Measurements from ENCODE around the gene ST13. TPM values are rescaled to one million over a fixed set of nuclear protein-coding genes. Genes with fewer than 3 reads are reported as not detected.

ST13 gene
- total RNA-seq, 1 experiment from 2014 or later: 385 TPM

DNA sequence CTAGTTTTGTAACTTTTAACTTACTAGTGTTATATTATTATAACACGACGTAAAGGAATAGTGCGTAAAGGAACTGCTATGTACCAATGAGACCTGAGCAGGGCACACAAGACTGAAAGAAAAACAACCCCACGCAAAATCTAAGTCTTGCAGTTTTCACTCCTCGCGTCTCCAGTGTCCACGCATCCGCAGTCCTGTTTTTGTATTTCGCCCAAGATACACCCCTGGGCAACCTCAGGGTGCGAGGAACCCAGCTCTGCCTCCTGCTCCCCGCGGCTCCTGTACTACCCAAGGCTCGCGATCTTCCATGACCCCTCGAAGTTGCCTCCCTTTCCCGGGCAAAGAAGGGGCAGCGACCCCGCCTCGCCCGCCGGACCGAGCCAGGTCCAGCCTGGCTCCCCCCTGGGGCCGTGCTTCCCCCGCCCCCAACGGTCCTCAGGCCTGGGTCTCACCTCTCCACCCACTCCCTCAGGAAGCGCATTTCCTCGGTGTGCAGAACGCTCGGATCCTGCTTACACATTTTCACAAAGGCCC, 393 bp downstream of the ST13 start:
- peak in 1 of 2 experiments; percentile 37 for DNase-seq
- Mint-ChIP-seq H3K36me3 (ENCODE audit: insufficient read depth, unreplicated experiment) (peaks cover 38% of the 10 kb centered on the region), H3K9me3 (ENCODE audit: unreplicated experiment) (no peaks in the 10 kb centered on the region), H3K4me1 (ENCODE audit: low read depth, unreplicated experiment) (peaks cover 6% of the 10 kb centered on the region), H3K27ac (ENCODE audit: unreplicated experiment) (peak overlapping the region; percentile 100), H3K4me3 (ENCODE audit: unreplicated experiment) (peak overlapping the region; percentile 98), H3K27me3 (ENCODE audit: insufficient read depth, unreplicated experiment) (no peaks in the 10 kb centered on the region)
- Histone ChIP-seq H3K4me1 (peaks cover 37% of the 10 kb centered on the region), H3K9me3 (no peaks in the 10 kb centered on the region), H3K27me3 (replicated peaks; ENCODE audit: control insufficient read depth, insufficient read depth, low read length) (no peaks in the 10 kb centered on the region), H3K4me3 (ENCODE audit: low read depth, low read length) (peak overlapping the region; percentile 56), H3K36me3 (ENCODE audit: control insufficient read depth, insufficient read depth, low read length) (no peaks in the 10 kb centered on the region; the same call in 1 of the 2 replicates)
- TF ChIP-seq, protein P1, sequence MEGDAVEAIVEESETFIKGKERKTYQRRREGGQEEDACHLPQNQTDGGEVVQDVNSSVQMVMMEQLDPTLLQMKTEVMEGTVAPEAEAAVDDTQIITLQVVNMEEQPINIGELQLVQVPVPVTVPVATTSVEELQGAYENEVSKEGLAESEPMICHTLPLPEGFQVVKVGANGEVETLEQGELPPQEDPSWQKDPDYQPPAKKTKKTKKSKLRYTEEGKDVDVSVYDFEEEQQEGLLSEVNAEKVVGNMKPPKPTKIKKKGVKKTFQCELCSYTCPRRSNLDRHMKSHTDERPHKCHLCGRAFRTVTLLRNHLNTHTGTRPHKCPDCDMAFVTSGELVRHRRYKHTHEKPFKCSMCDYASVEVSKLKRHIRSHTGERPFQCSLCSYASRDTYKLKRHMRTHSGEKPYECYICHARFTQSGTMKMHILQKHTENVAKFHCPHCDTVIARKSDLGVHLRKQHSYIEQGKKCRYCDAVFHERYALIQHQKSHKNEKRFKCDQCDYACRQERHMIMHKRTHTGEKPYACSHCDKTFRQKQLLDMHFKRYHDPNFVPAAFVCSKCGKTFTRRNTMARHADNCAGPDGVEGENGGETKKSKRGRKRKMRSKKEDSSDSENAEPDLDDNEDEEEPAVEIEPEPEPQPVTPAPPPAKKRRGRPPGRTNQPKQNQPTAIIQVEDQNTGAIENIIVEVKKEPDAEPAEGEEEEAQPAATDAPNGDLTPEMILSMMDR (IDR thresholded peaks at IDR 0.05; ENCODE audit: insufficient read depth in 1 of 2, low read depth in 1 of 2, low read length in 1 of 2, severe bottlenecking in 1 of 2, unreplicated experiment in 1 of 2): no peak
- no TSS peak for BruUV-seq (replicated peaks)
- POLR2A ChIA-PET: interaction anchor here (0.5 to 2.2 kb wide), 16 partner anchors 10 to 1091 kb away, joined by 3 to 19 read pairs (median 7); partner anchors contain the start of genes CENPM and RBX1
- CTCF ChIA-PET: interaction anchor here (0.6 to 2.6 kb wide), 4 partner anchors 43 to 173 kb away, joined by 3 to 16 read pairs (median 4); no protein-coding TSS in a partner anchor
- intact Hi-C loops (cut with micrococcal nuclease; ENCODE audit: unreplicated experiment): loop anchor here (5.0 kb wide), 1 partner anchor 41 kb away; no protein-coding TSS in a partner anchor

DNA sequence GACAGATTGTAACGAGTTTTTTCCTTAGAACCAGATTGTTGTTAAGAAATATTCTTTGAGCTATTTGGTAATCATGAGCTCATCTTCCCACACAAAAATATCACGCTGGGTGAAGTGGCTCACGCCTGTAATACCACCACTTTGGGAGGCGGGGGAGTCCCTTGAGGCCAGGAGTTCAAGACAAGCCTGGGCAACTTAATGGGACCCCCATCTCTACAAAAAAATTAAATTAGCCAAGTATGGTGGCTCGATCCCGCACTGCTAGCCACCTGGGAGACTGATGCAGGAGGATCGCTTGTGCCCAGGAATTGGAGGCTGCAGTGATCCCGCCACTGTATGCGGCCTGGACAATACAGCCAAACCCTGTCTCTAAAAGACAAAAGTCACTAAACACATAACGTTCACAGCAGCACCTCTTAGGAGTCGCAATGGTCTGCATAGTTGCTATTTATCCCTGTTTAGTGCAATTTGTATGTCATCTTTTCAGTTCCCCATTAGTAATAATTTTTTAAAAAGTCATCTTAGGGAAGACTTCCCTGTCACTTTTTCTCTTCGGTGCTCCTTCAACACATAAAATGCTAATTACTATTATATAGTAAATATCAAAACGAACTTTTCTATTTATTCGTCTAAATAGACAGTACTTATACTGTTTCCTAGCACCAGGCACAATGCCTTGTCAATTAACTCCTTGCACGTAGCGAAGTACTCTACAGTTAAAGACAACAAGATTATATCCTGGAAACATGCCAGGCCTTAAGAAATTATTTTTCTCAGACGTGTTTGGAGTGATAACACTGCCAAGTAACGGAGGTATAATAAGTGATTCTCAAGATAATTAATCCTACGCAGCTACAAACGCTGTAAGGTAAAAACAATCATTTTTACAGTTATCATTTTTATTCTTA, 1.1 kb downstream of the ST13 start:
- CTCF ChIA-PET: interaction anchor here (2.6 kb wide), 1 partner anchor 44 kb away, joined by 16 read pairs; no protein-coding TSS in a partner anchor
- TF ChIP-seq, protein P1 (IDR thresholded peaks at IDR 0.05; ENCODE audit: insufficient read depth in 1 of 2, low read depth in 1 of 2, low read length in 1 of 2, severe bottlenecking in 1 of 2, unreplicated experiment in 1 of 2): no peak
- H3K4me1 ChIP-seq: peaks cover 37% of the 10 kb centered on the region
- intact Hi-C loops (cut with micrococcal nuclease; ENCODE audit: unreplicated experiment): loop anchor here (5.0 kb wide), 1 partner anchor 42 kb away; no protein-coding TSS in a partner anchor
- POLR2A ChIA-PET: interaction anchor here (0.9 kb wide), 1 partner anchor 22 kb away, joined by 9 read pairs; no protein-coding TSS in a partner anchor
- H3K27ac Mint-ChIP-seq (ENCODE audit: unreplicated experiment): peak overlapping the region; percentile 100
- H3K9me3 ChIP-seq: no peaks in the 10 kb centered on the region
- peaks cover 42% of the 10 kb centered on the region for H3K36me3 Mint-ChIP-seq (ENCODE audit: insufficient read depth, unreplicated experiment)
- H3K4me3 ChIP-seq (ENCODE audit: low read depth, low read length): peak overlapping the region; percentile 56
- peaks cover 6% of the 10 kb centered on the region for H3K4me1 Mint-ChIP-seq (ENCODE audit: low read depth, unreplicated experiment)
- H3K9me3 Mint-ChIP-seq (ENCODE audit: unreplicated experiment): no peaks in the 10 kb centered on the region
- peak overlapping the region; percentile 98 for H3K4me3 Mint-ChIP-seq (ENCODE audit: unreplicated experiment)
- BruUV-seq (replicated peaks): TSS peak; percentile 33
- H3K27me3 Mint-ChIP-seq (ENCODE audit: insufficient read depth, unreplicated experiment): no peaks in the 10 kb centered on the region
- DNase-seq: no peak
- no peaks in the 10 kb centered on the region for H3K27me3 ChIP-seq (replicated peaks; ENCODE audit: control insufficient read depth, insufficient read depth, low read length)
- no peaks in the 10 kb centered on the region; the same call in 1 of the 2 replicates for H3K36me3 ChIP-seq (ENCODE audit: control insufficient read depth, insufficient read depth, low read length)

DNA sequence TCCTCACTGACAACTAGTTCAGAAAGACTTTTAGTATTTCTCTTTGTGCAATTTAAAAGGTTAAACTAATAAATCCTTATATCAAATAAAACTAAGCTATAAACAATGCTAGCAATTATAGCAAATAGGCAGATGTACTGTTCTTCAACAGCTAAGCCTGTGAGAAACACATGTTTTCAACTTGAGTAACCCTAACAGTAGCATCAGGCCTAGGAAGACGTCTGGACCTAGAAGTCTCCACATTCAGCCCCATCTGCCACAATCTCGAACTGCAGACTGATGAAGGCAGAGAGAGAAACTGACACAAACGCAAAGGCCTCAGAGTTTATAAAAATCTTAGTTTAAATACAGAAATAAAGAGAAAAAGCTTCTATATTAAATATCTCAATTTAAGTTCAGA, 2.5 kb downstream of the ST13 start:
- Histone ChIP-seq H3K9me3 (no peaks in the 10 kb centered on the region), H3K36me3 (ENCODE audit: control insufficient read depth, insufficient read depth, low read length) (no peaks in the 10 kb centered on the region; the same call in 1 of the 2 replicates), H3K4me1 (peaks cover 37% of the 10 kb centered on the region), H3K27me3 (replicated peaks; ENCODE audit: control insufficient read depth, insufficient read depth, low read length) (no peaks in the 10 kb centered on the region), H3K4me3 (ENCODE audit: low read depth, low read length) (no peak overlapping the region)
- no peaks in the 10 kb centered on the region for H3K27me3 Mint-ChIP-seq (ENCODE audit: insufficient read depth, unreplicated experiment)
- no peak for DNase-seq
- ChIA-PET CTCF (no interaction called here), POLR2A (no interaction called here)
- TF ChIP-seq, protein P1 (IDR thresholded peaks at IDR 0.05; ENCODE audit: insufficient read depth in 1 of 2, low read depth in 1 of 2, low read length in 1 of 2, severe bottlenecking in 1 of 2, unreplicated experiment in 1 of 2): no peak
- no TSS peak for BruUV-seq (replicated peaks)
- intact Hi-C loops (cut with micrococcal nuclease; ENCODE audit: unreplicated experiment): no loop called here
- H3K27ac Mint-ChIP-seq (ENCODE audit: unreplicated experiment): no peak overlapping the region
- peak overlapping the region; percentile 98 for H3K4me3 Mint-ChIP-seq (ENCODE audit: unreplicated experiment)
- H3K4me1 Mint-ChIP-seq (ENCODE audit: low read depth, unreplicated experiment): peaks cover 6% of the 10 kb centered on the region
- peaks cover 55% of the 10 kb centered on the region for H3K36me3 Mint-ChIP-seq (ENCODE audit: insufficient read depth, unreplicated experiment)
- no peaks in the 10 kb centered on the region for H3K9me3 Mint-ChIP-seq (ENCODE audit: unreplicated experiment)
